HG03442 (cell line): ENCODE measurements around the gene LPP.

ENCODE experiments used
- ATAC-seq: cut with Tn5 transposase; IDR thresholded peaks from one replicate; pipeline ENCODE4 v1.9.1; 2021; ENCODE audit warnings: mild to moderate bottlenecking, moderate library complexity; ENCODE audit not compliant: unreplicated experiment

The LPP gene

GRCh38 chr3:188322135-188322887 lies 168.4 kb downstream of the LPP start:
- ATAC-seq: no peak

- ATAC-seq: no peak
Observed at GRCh38 chr3:188323067-188323842, 169.3 kb downstream of the LPP start.

- no peak for ATAC-seq
Observed at GRCh38 chr3:188326111-188326510, 172.2 kb downstream of the LPP start.

- no peak for ATAC-seq
Observed at GRCh38 chr3:188326968-188327367, 173.0 kb downstream of the LPP start.

- ATAC-seq: no peak
Observed at GRCh38 chr3:188327433-188327832, 173.5 kb downstream of the LPP start.

GRCh38 chr3:188330138-188330537 lies 176.2 kb downstream of the LPP start:
- no peak for ATAC-seq

- no peak for ATAC-seq
Observed at GRCh38 chr3:188331166-188331565, 177.2 kb downstream of the LPP start.

GRCh38 chr3:188332085-188332484 lies 178.1 kb downstream of the LPP start:
- no peak for ATAC-seq

- ATAC-seq: no peak
Observed at GRCh38 chr3:188335656-188336055, 181.7 kb downstream of the LPP start.

GRCh38 chr3:188336178-188336577 lies 182.2 kb downstream of the LPP start:
- no peak for ATAC-seq

GRCh38 chr3:188337232-188337631 lies 183.3 kb downstream of the LPP start:
- no peak for ATAC-seq

- ATAC-seq: no peak
Observed at GRCh38 chr3:188338086-188338485, 184.1 kb downstream of the LPP start.

GRCh38 chr3:188339410-188340295 lies 185.7 kb downstream of the LPP start:
- peak; percentile 99 for ATAC-seq

GRCh38 chr3:188341501-188341900 lies 187.5 kb downstream of the LPP start:
- ATAC-seq: no peak

- no peak for ATAC-seq
Observed at GRCh38 chr3:188342991-188343732, 189.2 kb downstream of the LPP start.

GRCh38 chr3:188343894-188344293 lies 189.9 kb downstream of the LPP start:
- no peak for ATAC-seq

GRCh38 chr3:188345223-188345622 lies 191.3 kb downstream of the LPP start:
- ATAC-seq: no peak

- no peak for ATAC-seq
Observed at GRCh38 chr3:188348435-188349244, 194.7 kb downstream of the LPP start.

- ATAC-seq: no peak
Observed at GRCh38 chr3:188349351-188349901, 195.5 kb downstream of the LPP start.
